ENCODE results near the gene SRSF12. TPM values are rescaled to one million over a fixed set of nuclear protein-coding genes. Genes with fewer than 3 reads are reported as not detected.
A peak's percentile ranks its signal among the peaks of the same experiment; 100 is the strongest.

SRSF12 gene
- total RNA-seq, 1 donor from 2014 or later, result 21.9 TPM

GRCh38 chr6:89121934-89122333 is 4.1 kb upstream of the SRSF12 start:
- H3K27me3 Mint-ChIP-seq (ENCODE audit: low read depth), result no peaks in the 10 kb centered on the region
- H3K4me3 Mint-ChIP-seq, result peak overlapping the region; percentile 6
- H3K27ac Mint-ChIP-seq (ENCODE audit: unreplicated experiment), result no peak overlapping the region

GRCh38 chr6:89120371-89120770 is 2.5 kb upstream of the SRSF12 start:
- H3K9me3 Mint-ChIP-seq, result no peaks in the 10 kb centered on the region
- H3K4me3 Mint-ChIP-seq, result peak overlapping the region; percentile 63
- DNase-seq (ENCODE audit: low read depth, low spot score), result no peak
- H3K27ac Mint-ChIP-seq (ENCODE audit: unreplicated experiment), result no peak overlapping the region
- H3K4me1 Mint-ChIP-seq, result peaks cover 22% of the 10 kb centered on the region
- no peaks in the 10 kb centered on the region for H3K27me3 Mint-ChIP-seq (ENCODE audit: low read depth)
- peaks cover 6% of the 10 kb centered on the region for H3K36me3 Mint-ChIP-seq (ENCODE audit: low read depth)
- no peak for TF ChIP-seq CTCF (conservative IDR thresholded peaks at IDR 0.05)

More at GRCh38 chr6:89121934-89122333, 4.1 kb upstream of the SRSF12 start:
- H3K9me3 Mint-ChIP-seq, result no peaks in the 10 kb centered on the region
- H3K4me1 Mint-ChIP-seq, result peaks cover 10% of the 10 kb centered on the region
- no peak for TF ChIP-seq CTCF (conservative IDR thresholded peaks at IDR 0.05)
- DNase-seq (ENCODE audit: low read depth, low spot score), result no peak
- H3K36me3 Mint-ChIP-seq (ENCODE audit: low read depth), result peaks cover 5% of the 10 kb centered on the region

GRCh38 chr6:89118931-89119330 is 1.1 kb upstream of the SRSF12 start:
- H3K27me3 Mint-ChIP-seq (ENCODE audit: low read depth), result no peaks in the 10 kb centered on the region
- TF ChIP-seq CTCF (conservative IDR thresholded peaks at IDR 0.05), result no peak
- H3K27ac Mint-ChIP-seq (ENCODE audit: unreplicated experiment), result peak overlapping the region; percentile 77
- H3K4me3 Mint-ChIP-seq, result peak overlapping the region; percentile 90
- no peak for DNase-seq (ENCODE audit: low read depth, low spot score)
- peaks cover 4% of the 10 kb centered on the region for H3K36me3 Mint-ChIP-seq (ENCODE audit: low read depth)
- no peaks in the 10 kb centered on the region for H3K9me3 Mint-ChIP-seq
- peaks cover 22% of the 10 kb centered on the region for H3K4me1 Mint-ChIP-seq

- H3K36me3 Mint-ChIP-seq (ENCODE audit: low read depth), result peaks cover 4% of the 10 kb centered on the region
- no peak for TF ChIP-seq CTCF (conservative IDR thresholded peaks at IDR 0.05)
- peaks cover 22% of the 10 kb centered on the region for H3K4me1 Mint-ChIP-seq
- H3K4me3 Mint-ChIP-seq, result peak overlapping the region; percentile 92
- H3K9me3 Mint-ChIP-seq, result no peaks in the 10 kb centered on the region
- no peak for DNase-seq (ENCODE audit: low read depth, low spot score)
- no peak overlapping the region for H3K27ac Mint-ChIP-seq (ENCODE audit: unreplicated experiment)
- no peaks in the 10 kb centered on the region for H3K27me3 Mint-ChIP-seq (ENCODE audit: low read depth)
These were observed 1.2 kb downstream of the SRSF12 start for GRCh38 chr6:89116702-89117101.

- Mint-ChIP-seq H3K4me1 (peaks cover 12% of the 10 kb centered on the region), H3K9me3 (no peaks in the 10 kb centered on the region), H3K4me3 (no peak overlapping the region), H3K36me3 (ENCODE audit: low read depth) (peaks cover 1% of the 10 kb centered on the region), H3K27ac (ENCODE audit: unreplicated experiment) (no peak overlapping the region), H3K27me3 (ENCODE audit: low read depth) (no peaks in the 10 kb centered on the region)
- TF ChIP-seq CTCF (conservative IDR thresholded peaks at IDR 0.05), result no peak
- DNase-seq (ENCODE audit: low read depth, low spot score), result no peak
These were observed 5.9 kb downstream of the SRSF12 start for GRCh38 chr6:89111933-89112332.

- H3K4me1 Mint-ChIP-seq, result no peaks in the 10 kb centered on the region
- peaks cover 2% of the 10 kb centered on the region for H3K36me3 Mint-ChIP-seq (ENCODE audit: low read depth)
- no peak for TF ChIP-seq CTCF (conservative IDR thresholded peaks at IDR 0.05)
- no peaks in the 10 kb centered on the region for H3K9me3 Mint-ChIP-seq
- no peak overlapping the region for H3K4me3 Mint-ChIP-seq
- DNase-seq (ENCODE audit: low read depth, low spot score), result no peak
- no peaks in the 10 kb centered on the region for H3K27me3 Mint-ChIP-seq (ENCODE audit: low read depth)
- peak overlapping the region; percentile 20 for H3K27ac Mint-ChIP-seq (ENCODE audit: unreplicated experiment)
These were observed 7.6 kb downstream of the SRSF12 start for GRCh38 chr6:89110284-89110683.

Data from neural crest cell (in vitro differentiated cells).